T-helper 1 cell treated with Interleukin-12 subunit alpha and Interleukin-12 subunit beta and Interleukin-4 antibody, amounts not matched to agents 30 μg/mL and 1 μg/mL, for 36 hours (primary cell): ENCODE data around the gene CORO6.

Experiments
- H3K27ac Mint-ChIP-seq: one replicate; pipeline ENCODE4 v1.8.0; 2021; ENCODE audit warnings: mild to moderate bottlenecking, mixed read lengths
- H3K27me3 Mint-ChIP-seq: one replicate; pipeline ENCODE4 v1.8.0; 2021; ENCODE audit warnings: low read depth, mixed read lengths
- H3K36me3 Mint-ChIP-seq: one replicate; pipeline ENCODE4 v1.8.0; 2021; ENCODE audit warnings: low read depth, mixed read lengths
- H3K4me1 Mint-ChIP-seq: one replicate; pipeline ENCODE4 v1.8.0; 2021; ENCODE audit warnings: low read depth, mixed read lengths
- H3K4me3 Mint-ChIP-seq: one replicate; pipeline ENCODE4 v1.8.0; 2021; ENCODE audit warnings: mild to moderate bottlenecking, moderate library complexity, mixed read lengths
- H3K9me3 Mint-ChIP-seq: one replicate; pipeline ENCODE4 v1.8.0; 2021; ENCODE audit warnings: mixed read lengths

The CORO6 gene

DNA sequence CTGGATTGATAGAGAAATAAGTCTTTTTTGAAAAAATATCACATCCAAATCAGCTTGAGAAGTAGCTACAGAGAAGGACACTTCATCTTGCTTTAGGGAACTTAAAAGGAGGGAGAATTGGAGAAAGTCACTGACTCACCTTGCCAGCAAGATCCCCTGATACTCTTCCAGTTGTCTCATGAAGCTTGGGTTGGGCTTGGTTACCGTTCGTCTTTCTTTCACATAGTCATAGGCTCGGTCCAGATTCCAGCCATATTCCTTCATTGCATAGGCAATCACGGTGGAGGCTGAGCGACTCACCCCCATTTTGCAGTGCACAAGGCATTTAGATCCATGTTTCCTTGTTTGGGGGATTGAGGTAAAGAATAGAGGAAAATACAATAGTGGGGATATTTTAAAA is 25.3 kb upstream of the CORO6 start:
- peaks cover 27% of the 10 kb centered on the region for H3K36me3 Mint-ChIP-seq
- H3K4me3 Mint-ChIP-seq = no peak overlapping the region
- no peaks in the 10 kb centered on the region for H3K27me3 Mint-ChIP-seq
- no peak overlapping the region for H3K27ac Mint-ChIP-seq
- H3K4me1 Mint-ChIP-seq = no peaks in the 10 kb centered on the region
- H3K9me3 Mint-ChIP-seq = no peaks in the 10 kb centered on the region

DNA sequence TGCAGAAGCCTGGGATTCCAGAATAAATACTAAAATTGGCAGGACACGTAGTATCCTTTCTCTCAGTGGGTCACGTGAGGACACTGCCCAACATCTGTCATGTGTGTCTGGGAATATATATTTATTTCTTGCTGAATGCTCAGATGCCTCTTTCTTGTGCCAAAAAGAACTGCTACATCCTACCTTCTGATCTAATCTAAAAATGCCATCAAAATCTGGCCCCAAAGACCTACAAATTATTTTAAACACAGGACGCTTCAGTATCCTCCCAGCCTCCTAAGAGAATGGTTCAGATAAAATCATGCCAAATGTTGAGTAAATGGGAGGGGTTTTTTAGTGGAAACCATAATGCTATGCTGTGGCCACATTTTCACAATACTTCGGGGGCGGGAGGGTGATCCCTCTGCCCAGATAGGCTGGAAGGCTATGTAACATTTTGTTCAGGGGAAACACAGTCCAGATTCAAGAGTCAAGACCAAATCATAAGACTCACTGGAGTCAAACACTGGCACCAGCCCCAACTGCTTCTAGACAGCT is 22.9 kb upstream of the CORO6 start:
- no peaks in the 10 kb centered on the region for H3K9me3 Mint-ChIP-seq
- H3K4me3 Mint-ChIP-seq = no peak overlapping the region
- H3K27me3 Mint-ChIP-seq = no peaks in the 10 kb centered on the region
- H3K36me3 Mint-ChIP-seq = peaks cover 31% of the 10 kb centered on the region
- H3K27ac Mint-ChIP-seq = no peak overlapping the region
- peaks cover 1% of the 10 kb centered on the region for H3K4me1 Mint-ChIP-seq

DNA sequence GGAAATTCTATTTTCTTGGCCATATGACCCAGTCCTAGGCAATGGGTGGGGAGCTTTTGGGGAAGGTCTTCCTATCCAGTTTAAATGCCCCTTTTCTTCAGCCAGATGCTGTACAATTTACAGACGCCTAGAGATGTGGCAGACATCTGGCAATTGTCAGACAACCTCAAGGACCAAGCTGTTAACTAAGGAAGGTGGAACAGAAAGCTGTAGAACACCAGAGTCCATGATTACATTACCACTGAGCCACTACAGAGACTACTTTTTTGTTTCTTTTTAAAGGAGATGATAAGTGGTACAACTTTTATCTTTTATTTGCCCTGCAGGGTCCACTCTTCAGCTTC is 21.1 kb upstream of the CORO6 start:
- Mint-ChIP-seq H3K27me3 (no peaks in the 10 kb centered on the region), H3K9me3 (no peaks in the 10 kb centered on the region), H3K4me1 (peaks cover 11% of the 10 kb centered on the region), H3K4me3 (no peak overlapping the region), H3K27ac (no peak overlapping the region), H3K36me3 (peaks cover 23% of the 10 kb centered on the region)

DNA sequence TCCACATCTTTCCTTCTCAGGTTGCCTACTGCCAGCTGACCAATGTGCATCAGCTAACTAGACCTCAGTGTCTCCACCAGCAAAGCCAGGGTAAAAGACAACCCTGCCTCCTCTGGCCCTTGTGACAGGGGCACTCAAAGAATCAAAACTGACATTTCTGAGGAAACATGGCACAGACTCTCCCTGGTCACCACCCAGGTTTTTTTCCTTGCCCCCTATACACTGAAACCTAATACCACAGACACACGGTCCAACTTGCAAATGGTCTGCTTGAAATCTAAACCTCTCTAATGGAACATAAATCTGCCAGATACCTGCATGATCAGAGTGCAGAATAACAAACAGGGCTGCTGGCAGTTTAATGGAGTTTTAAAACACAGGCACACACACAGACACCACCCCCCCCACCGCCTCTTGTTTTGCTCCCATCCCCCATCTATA is 19.5 kb upstream of the CORO6 start:
- peaks cover 14% of the 10 kb centered on the region for H3K36me3 Mint-ChIP-seq
- peak overlapping the region; percentile 3 for H3K27ac Mint-ChIP-seq

DNA sequence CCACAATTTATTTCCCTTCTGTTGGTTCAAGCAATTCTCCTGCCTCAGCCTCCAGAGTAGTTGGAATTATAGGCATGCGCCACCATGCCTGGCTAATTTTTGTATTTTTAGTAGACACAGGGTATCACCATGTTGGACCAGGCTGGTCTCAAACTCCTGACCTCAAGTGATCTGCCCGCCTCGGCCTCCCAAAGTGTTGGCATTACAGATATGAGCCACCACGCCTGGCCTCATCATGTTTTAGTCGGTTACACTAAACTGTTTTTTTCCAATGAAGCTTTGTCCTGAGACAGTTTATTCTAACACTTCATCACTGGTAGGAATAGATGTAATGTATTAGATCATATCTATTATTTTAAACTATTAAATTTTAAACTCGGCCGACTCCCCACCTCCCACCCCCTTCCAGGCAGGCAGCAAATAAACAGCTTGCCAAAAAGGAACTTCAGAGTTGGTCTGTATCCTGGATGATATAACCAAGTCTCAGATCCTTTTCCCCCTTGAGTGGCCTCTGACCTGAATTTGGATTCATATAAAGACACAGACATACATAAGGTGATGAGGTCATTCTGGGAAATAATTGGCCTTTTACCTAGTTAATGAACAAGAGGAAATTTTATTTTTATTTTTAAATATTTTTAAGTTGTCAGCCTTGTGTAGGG is 18.4 kb upstream of the CORO6 start:
- Mint-ChIP-seq H3K36me3 (peaks cover 20% of the 10 kb centered on the region), H3K4me1 (peaks cover 11% of the 10 kb centered on the region), H3K9me3 (no peaks in the 10 kb centered on the region), H3K4me3 (no peak overlapping the region), H3K27me3 (no peaks in the 10 kb centered on the region), H3K27ac (no peak overlapping the region)

More for the DNA sequence above, 19.5 kb upstream of the CORO6 start:
- Mint-ChIP-seq H3K4me3 (no peak overlapping the region), H3K4me1 (peaks cover 11% of the 10 kb centered on the region), H3K9me3 (no peaks in the 10 kb centered on the region), H3K27me3 (no peaks in the 10 kb centered on the region)

DNA sequence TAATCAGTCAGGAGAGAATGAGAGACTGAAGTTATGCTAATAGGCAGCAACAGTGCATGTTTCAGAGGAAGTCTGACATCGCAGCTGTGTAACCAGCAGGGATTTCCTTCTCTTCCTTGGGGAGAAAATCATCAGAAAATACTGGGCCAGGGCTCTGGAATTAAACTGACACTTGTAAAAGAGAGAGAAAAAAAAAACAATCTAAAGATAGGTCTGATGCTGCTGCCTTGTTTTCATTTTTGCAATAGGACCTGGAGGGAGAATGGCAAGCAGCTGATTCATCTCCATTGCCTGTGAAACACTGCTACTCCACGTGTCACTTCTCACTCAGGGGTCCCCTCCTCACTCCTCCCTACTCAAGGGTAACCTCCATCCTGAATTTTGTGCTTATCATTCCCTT is 17.7 kb upstream of the CORO6 start:
- no peak overlapping the region for H3K4me3 Mint-ChIP-seq
- H3K4me1 Mint-ChIP-seq = peaks cover 11% of the 10 kb centered on the region
- H3K36me3 Mint-ChIP-seq = peaks cover 23% of the 10 kb centered on the region
- peak overlapping the region; percentile 49 for H3K27ac Mint-ChIP-seq
- no peaks in the 10 kb centered on the region for H3K27me3 Mint-ChIP-seq
- no peaks in the 10 kb centered on the region for H3K9me3 Mint-ChIP-seq

DNA sequence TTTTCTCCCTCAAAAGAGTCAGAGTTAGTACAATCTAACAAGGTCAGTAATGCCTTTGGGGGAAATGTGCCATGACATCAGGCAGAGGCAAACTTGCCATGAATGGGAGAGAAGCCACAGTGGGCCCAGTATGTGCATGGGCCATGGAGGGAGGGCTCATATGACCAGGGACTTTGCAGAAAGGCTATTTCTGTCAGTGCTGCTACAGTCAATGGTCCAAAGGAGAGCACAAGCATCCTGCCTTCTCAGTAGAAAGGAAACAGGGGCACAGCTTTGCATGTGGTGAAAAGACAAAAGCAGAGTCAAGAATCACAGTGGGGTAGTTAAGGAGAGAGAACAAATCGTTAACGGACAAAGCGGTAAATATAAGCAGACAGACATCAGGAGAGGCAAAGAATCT is 11.2 kb upstream of the CORO6 start:
- Mint-ChIP-seq H3K9me3 (no peaks in the 10 kb centered on the region), H3K27ac (peak overlapping the region; percentile 27), H3K4me3 (no peak overlapping the region), H3K27me3 (no peaks in the 10 kb centered on the region), H3K36me3 (peaks cover 44% of the 10 kb centered on the region), H3K4me1 (peaks cover 10% of the 10 kb centered on the region)

DNA sequence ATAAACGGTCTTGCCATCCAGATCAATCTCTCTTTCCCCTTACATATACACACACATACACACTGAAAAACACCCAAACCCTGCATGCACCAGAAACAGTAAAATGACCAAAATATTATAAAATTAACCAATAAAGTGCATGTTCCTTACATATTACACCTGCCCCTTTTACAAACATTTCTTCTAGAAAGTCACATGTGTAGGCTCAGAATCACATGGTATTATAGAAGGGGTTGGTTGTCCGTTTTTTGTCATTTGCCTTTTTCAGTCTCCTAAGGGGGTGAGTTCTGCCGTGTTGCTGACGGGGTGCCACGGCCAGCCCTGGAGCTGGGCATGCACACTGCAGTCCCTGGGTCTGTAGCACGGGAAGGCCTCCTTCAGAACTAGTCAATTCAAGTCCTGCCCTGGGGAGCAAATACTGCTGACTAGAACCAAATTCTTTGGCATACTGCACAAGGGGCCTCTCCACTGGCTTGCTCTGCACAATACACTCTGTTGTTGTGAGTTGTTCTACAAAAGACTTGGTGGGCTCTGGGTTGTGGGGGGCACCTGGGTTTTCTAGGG is 8.0 kb upstream of the CORO6 start:
- peaks cover 19% of the 10 kb centered on the region for H3K4me1 Mint-ChIP-seq
- no peaks in the 10 kb centered on the region for H3K27me3 Mint-ChIP-seq
- no peaks in the 10 kb centered on the region for H3K9me3 Mint-ChIP-seq
- H3K27ac Mint-ChIP-seq = no peak overlapping the region
- peaks cover 38% of the 10 kb centered on the region for H3K36me3 Mint-ChIP-seq
- H3K4me3 Mint-ChIP-seq = no peak overlapping the region

DNA sequence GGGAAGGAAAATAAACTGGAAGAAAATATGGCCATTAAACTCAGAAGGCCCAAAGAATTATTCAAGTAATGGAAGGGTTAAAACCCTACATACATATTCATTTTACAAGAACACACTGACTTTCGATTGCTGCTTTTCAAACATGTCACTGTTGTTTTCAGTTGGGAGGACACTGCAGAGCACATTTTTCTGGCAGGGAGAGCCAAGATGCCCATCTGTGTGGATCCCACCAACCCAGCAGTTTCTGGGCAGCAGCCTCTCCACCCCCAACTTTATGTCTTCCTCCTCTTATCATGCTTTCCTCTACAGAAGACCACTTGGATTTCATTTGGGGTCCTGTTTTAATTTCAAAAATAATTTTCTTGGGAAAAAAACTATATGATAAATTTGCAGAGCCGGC is 7.1 kb upstream of the CORO6 start:
- peaks cover 23% of the 10 kb centered on the region for H3K4me1 Mint-ChIP-seq
- no peaks in the 10 kb centered on the region for H3K27me3 Mint-ChIP-seq
- H3K9me3 Mint-ChIP-seq = no peaks in the 10 kb centered on the region
- H3K27ac Mint-ChIP-seq = no peak overlapping the region
- H3K4me3 Mint-ChIP-seq = no peak overlapping the region
- peaks cover 38% of the 10 kb centered on the region for H3K36me3 Mint-ChIP-seq

DNA sequence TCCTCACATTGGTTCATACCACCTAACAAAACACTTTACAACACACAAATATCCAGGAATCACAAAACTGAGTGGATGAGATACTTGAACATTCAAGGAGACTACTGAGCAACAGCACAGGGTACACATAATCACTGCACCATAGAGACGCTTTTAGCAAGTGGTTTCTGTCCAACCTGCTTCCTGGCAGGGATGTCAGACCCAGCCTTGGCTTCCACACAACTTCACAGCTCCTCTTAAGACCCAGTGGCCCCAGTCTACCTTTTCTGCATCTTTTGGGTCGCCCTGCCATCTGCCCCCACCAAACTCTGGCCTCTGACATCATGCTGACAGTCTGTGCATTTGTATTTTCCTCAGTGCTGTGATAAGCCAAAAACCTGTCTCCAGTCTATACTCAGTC is 5.9 kb upstream of the CORO6 start:
- H3K36me3 Mint-ChIP-seq = peaks cover 32% of the 10 kb centered on the region
- no peaks in the 10 kb centered on the region for H3K27me3 Mint-ChIP-seq
- H3K9me3 Mint-ChIP-seq = no peaks in the 10 kb centered on the region
- peaks cover 25% of the 10 kb centered on the region for H3K4me1 Mint-ChIP-seq
- no peak overlapping the region for H3K4me3 Mint-ChIP-seq
- no peak overlapping the region for H3K27ac Mint-ChIP-seq

DNA sequence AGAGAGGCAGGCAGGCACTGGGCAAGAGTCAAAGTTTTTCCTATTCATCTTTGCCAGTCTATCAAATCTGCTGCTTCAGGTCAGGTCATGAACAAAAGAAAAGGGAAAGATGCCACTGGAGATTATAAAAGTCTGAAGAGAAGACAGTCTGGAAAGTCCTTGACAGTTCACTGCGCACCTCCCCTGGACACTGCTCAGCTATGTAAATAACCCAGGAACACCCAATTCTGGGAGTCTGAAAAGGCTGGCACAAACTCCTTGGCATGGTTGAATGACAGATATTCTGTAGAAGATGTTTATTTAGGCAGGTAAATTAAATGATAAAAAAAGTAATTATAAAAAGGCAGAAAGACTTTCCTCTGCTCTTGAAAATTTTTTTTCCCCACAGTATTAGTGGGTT is 5.2 kb upstream of the CORO6 start:
- Mint-ChIP-seq H3K36me3 (peaks cover 30% of the 10 kb centered on the region), H3K9me3 (no peaks in the 10 kb centered on the region), H3K27ac (no peak overlapping the region), H3K4me1 (peaks cover 31% of the 10 kb centered on the region), H3K27me3 (no peaks in the 10 kb centered on the region), H3K4me3 (no peak overlapping the region)

DNA sequence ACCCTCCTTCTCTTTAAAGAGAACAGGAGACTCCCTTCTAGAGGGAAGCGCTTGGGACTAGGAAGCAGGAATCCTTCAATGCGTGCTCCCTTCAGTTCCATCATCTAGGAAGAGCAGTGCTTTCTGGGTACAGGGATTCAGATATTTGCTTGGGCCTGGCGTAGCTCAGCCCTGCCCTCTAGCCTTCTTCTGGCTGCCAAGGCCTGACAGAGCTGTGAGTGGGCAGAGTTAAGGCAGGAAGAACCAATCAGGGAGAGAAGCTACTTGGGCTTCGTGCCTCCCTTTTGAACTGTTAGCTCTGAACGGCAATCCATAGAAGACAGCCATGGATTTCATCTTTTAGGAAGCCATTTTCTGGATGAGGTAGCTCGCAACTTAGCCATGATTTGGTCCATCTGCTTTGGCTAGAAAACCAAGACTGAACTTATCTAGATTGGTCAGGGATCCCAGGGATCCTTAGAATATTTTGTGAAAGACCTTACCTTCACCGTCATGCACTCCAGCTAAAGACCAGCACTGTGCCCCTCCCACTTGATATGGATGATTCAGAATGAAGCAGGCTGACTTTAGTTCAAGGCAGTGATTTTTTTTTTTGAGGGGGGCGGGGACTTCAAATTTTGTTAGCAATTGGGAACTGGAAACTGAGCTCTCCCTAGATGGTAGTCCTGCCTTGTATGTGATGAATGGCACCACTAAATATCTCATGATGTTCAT is 2.5 kb upstream of the CORO6 start:
- Mint-ChIP-seq H3K4me1 (peaks cover 39% of the 10 kb centered on the region), H3K9me3 (no peaks in the 10 kb centered on the region), H3K27me3 (peaks cover 6% of the 10 kb centered on the region), H3K27ac (no peak overlapping the region), H3K4me3 (no peak overlapping the region), H3K36me3 (peaks cover 16% of the 10 kb centered on the region)

DNA sequence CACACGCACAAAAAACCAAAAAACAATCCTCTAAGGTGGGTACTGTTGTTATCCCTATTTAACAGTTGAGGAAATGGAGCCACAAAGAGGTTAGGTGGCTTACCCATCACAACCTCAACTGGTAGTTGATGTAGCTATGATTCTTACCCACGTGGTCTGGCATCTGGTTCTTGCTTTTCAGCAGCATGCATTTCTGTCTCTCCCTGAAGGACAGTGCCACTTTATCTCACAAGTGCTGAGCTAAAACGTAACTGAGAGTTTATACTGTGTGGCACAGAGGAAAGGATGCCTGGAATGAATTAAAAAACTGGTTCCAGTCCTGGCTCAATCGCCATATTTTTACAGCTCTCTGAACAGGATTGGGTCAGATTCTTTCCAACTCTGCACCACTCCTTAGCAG is 1.9 kb upstream of the CORO6 start:
- Mint-ChIP-seq H3K9me3 (no peaks in the 10 kb centered on the region), H3K27ac (no peak overlapping the region), H3K36me3 (peaks cover 12% of the 10 kb centered on the region), H3K4me3 (no peak overlapping the region), H3K27me3 (peaks cover 11% of the 10 kb centered on the region), H3K4me1 (peaks cover 39% of the 10 kb centered on the region)

DNA sequence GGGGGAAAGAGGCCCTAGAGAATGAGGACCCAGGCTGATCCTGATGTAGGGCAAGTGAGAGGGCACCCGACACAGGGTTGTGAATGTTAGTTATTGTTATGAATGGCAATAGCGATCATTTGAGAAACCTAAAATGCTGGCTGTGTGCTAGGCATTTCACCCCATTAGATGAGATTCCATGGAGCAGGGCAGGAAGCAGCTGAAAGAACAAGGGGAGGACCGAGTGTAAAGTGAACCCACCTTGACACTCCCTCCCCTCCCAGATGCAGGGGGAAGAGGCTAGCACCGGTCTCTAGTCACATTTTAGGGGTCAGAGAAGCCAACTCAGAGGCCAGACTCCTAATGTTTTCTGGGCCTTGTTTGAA is 553 bp upstream of the CORO6 start:
- Mint-ChIP-seq H3K36me3 (peaks cover 7% of the 10 kb centered on the region), H3K4me3 (peak overlapping the region; percentile 75), H3K9me3 (no peaks in the 10 kb centered on the region), H3K27me3 (peaks cover 11% of the 10 kb centered on the region), H3K4me1 (peaks cover 30% of the 10 kb centered on the region), H3K27ac (no peak overlapping the region)

DNA sequence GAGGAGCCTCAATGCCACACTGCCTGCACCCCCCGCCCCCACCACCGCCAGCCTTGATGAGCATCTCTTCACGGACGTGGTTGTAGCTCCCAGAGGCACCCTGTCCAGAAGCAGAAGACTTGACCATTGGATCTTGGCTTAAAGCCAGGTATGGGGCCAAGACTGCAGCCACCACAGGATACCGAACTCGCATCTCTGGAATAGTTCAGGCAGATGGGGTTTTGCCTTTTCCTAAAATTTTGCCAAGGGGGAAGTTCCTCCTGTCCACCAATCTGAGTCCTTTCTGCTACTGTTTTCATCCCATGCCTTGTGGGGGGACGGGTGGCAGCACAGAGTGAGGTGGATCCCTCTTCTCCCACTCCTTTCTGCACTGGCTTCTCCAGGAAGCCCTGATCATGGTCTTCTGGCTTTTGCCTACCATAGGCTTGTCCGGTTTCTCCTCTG is 939 bp downstream of the CORO6 start:
- Mint-ChIP-seq H3K27me3 (peaks cover 15% of the 10 kb centered on the region), H3K9me3 (no peaks in the 10 kb centered on the region), H3K36me3 (peaks cover 7% of the 10 kb centered on the region), H3K4me1 (peaks cover 34% of the 10 kb centered on the region), H3K27ac (no peak overlapping the region), H3K4me3 (peak overlapping the region; percentile 75)
